Esophagus muscularis mucosa (tissue), 3 donors: ENCODE data around the gene RDH14.

Experiments used
- CTCF ChIP-seq, 3 experiments: fragments of 200-600 bp in 2 of 3; fragments of 450-650 bp in 1 of 3; sonication (generic) in 2 of 3; IDR thresholded peaks; one replicate each; pipeline ENCODE4 v1.5.1; 2017 to 2019; ENCODE audit warnings: antibody characterized with exemption in 3 of 3, mild to moderate bottlenecking in 2 of 3, moderate library complexity in 1 of 3
- EP300 ChIP-seq: sonication (generic); formaldehyde crosslinking; IDR thresholded peaks from one replicate; pipeline ENCODE4 v1.6.1; 2017; ENCODE audit warnings: antibody characterized with exemption

- TF ChIP-seq CTCF (IDR thresholded peaks at IDR 0.05) (no peak), EP300 (no peak)
Measured at GRCh38 chr2:18597618-18598017, 37.2 kb upstream of the RDH14 start.
